OCI-M2 (cell line): ENCODE results near the gene AGXT2.
"Not testable (repeated sequence)": the region's sequence is repeated elsewhere in the genome, so short reads cannot be mapped to it uniquely, and the experiment has no call there.

Source experiments
- DNase-seq: peaks from one replicate; lab custom pipeline; 2025; ENCODE audit not compliant: unreplicated experiment; lab: John Stamatoyannopoulos, UW

AGXT2 gene

GRCh38 chr5:35052838-35053237 lies 5.1 kb upstream of the AGXT2 start:
- no peak for DNase-seq

- no peak for DNase-seq
Measured at GRCh38 chr5:35050541-35051126, 2.9 kb upstream of the AGXT2 start.

- no peak for DNase-seq
Measured at GRCh38 chr5:35048910-35049309, 1.2 kb upstream of the AGXT2 start.

- DNase-seq, result no peak
Measured at GRCh38 chr5:35046774-35047173, 975 bp downstream of the AGXT2 start.

GRCh38 chr5:35045280-35045679 lies 2.5 kb downstream of the AGXT2 start:
- no peak for DNase-seq

- DNase-seq, result no peak
Measured at GRCh38 chr5:35044649-35045048, 3.1 kb downstream of the AGXT2 start.

GRCh38 chr5:35042781-35043180 lies 5.0 kb downstream of the AGXT2 start:
- no peak for DNase-seq

- DNase-seq, result no peak
Measured at GRCh38 chr5:35041261-35041660, 6.5 kb downstream of the AGXT2 start.

GRCh38 chr5:35038891-35039290 lies 8.9 kb downstream of the AGXT2 start:
- DNase-seq, result no peak

- DNase-seq, result no peak
Measured at GRCh38 chr5:35036536-35036935, 11.2 kb downstream of the AGXT2 start.

GRCh38 chr5:35035929-35036328 lies 11.8 kb downstream of the AGXT2 start:
- not testable (repeated sequence) for DNase-seq

- no peak for DNase-seq
Measured at GRCh38 chr5:35035271-35035670, 12.5 kb downstream of the AGXT2 start.

GRCh38 chr5:35032356-35032755 lies 15.4 kb downstream of the AGXT2 start:
- DNase-seq, result no peak

GRCh38 chr5:35031276-35031675 lies 16.5 kb downstream of the AGXT2 start:
- no peak for DNase-seq

- DNase-seq, result no peak
Measured at GRCh38 chr5:35030426-35031100, 17.2 kb downstream of the AGXT2 start.

GRCh38 chr5:35029333-35029732 lies 18.4 kb downstream of the AGXT2 start:
- DNase-seq, result no peak

- DNase-seq, result no peak
Measured at GRCh38 chr5:35026941-35027340, 20.8 kb downstream of the AGXT2 start.

GRCh38 chr5:35026280-35026840 lies 21.4 kb downstream of the AGXT2 start:
- DNase-seq, result no peak

GRCh38 chr5:35024911-35025510 lies 22.7 kb downstream of the AGXT2 start:
- DNase-seq, result no peak

GRCh38 chr5:35023391-35024178 lies 24.2 kb downstream of the AGXT2 start:
- DNase-seq, result no peak
